HG02571 (cell line): Measurements from ENCODE around the gene ZNF546.

Source experiments
- ATAC-seq: cut with Tn5 transposase; IDR thresholded peaks from one replicate; pipeline ENCODE4 v1.9.1; 2021; ENCODE audit warnings: mild to moderate bottlenecking, moderate library complexity; ENCODE audit not compliant: unreplicated experiment

ZNF546 gene

DNA sequence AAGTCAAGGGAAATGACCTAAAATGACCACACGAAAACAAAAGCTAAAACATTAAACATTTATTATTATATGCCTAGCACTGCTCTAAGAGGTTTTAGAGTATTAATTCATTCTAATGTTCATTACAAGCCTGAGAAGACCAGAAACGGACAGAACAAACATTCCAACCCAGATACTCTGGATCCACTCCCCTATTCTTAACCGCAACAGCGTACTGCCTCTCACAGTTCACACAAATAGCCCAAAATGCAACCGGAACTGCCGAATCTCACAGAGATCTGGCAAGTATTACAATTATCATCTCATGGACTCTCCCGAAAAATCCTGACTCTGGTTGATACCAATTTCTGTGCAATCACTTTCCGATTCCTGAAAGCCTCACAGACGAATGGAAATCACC lies 57.8 kb downstream of the ZNF546 start:
- ATAC-seq, result no peak

- ATAC-seq, result no peak
Measured at GRCh38 chr19:40055049-40055448, 58.2 kb downstream of the ZNF546 start.

GRCh38 chr19:40055832-40056504 lies 59.1 kb downstream of the ZNF546 start, which contains the start of gene ZNF780B:
Gene ZNF780B, minus strand, starts transcription at chr19:40056231. Its CDS starts 5,899 bp downstream, at chr19:40050332.
- ATAC-seq, result peak; percentile 81

- ATAC-seq, result no peak
Measured at GRCh38 chr19:40056505-40056904, 59.6 kb downstream of the ZNF546 start.

DNA sequence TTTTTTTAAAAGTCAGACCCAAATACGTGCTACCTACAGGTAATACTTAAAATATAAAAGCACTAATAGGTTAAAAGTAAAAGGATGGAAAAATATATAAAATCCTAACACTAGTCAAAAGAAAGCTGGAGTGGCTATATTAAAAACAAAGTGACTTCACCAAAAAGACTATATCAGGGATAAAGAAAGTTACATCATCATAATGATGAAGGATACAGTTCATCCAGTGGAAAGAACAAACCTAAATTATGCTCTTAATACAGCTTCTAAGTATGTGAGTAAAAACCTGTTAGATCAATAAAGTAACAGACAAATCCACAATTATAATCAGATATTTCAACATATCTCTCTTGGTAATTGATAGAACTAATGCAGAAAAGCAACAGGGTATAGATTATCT lies 60.3 kb downstream of the ZNF546 start:
- no peak for ATAC-seq

- ATAC-seq, result no peak
Measured at GRCh38 chr19:40059624-40060023, 62.8 kb downstream of the ZNF546 start.

GRCh38 chr19:40070058-40070457 lies 73.2 kb downstream of the ZNF546 start:
- ATAC-seq, result no peak
